Transverse colon (tissue), 3 donors: ENCODE data around the gene ZNRF3.

Source experiments
- CTCF ChIP-seq, 5 experiments: fragments of 200-600 bp in 3 of 5; fragments of 450-650 bp in 2 of 5; sonication (generic) in 3 of 5; IDR thresholded peaks; 1 replicate in 2 of 5; 2 replicates in 3 of 5; pipeline ENCODE4 v1.5.1; 2016 to 2017; ENCODE audit warnings: antibody characterized with exemption in 5 of 5, inconsistent platforms in 3 of 5, mild to moderate bottlenecking in 2 of 5, moderate library complexity in 1 of 5
- EP300 ChIP-seq: sonication (generic); formaldehyde crosslinking; IDR thresholded peaks from one replicate; pipeline ENCODE4 v1.6.1; 2017; ENCODE audit warnings: antibody characterized with exemption, low read depth
- POLR2A ChIP-seq: fragments of 450-650 bp; IDR thresholded peaks from one replicate; pipeline ENCODE4 v1.6.1; 2016; ENCODE audit warnings: antibody characterized with exemption, mild to moderate bottlenecking, moderate library complexity

- TF ChIP-seq POLR2A (no peak), CTCF (IDR thresholded peaks at IDR 0.05) (no peak), EP300 (no peak)
Observed at GRCh38 chr22:28874811-28875320, 8.5 kb upstream of the ZNRF3 start.
